C4-2B (cell line): ENCODE results near the gene ATAD3B.
"Not testable (repeated sequence)": the region's sequence is repeated elsewhere in the genome, so short reads cannot be mapped to it uniquely, and the experiment has no call there.

Experiments used
- H3K27ac ChIP-seq: fragments of 450-650 bp; 2 replicates; pipeline ENCODE4 v1.5.1; 2017
- ZFX ChIP-seq: fragments of 450-650 bp; IDR thresholded peaks from 2 replicates; pipeline ENCODE4 v1.6.1; 2017
- TF ChIP-seq, protein P1 (sequence below): fragments of 450-650 bp; conservative IDR thresholded peaks from 2 replicates; pipeline ENCODE4 v1.5.1; 2017; ENCODE audit warnings: mild to moderate bottlenecking

Gene ATAD3B

DNA sequence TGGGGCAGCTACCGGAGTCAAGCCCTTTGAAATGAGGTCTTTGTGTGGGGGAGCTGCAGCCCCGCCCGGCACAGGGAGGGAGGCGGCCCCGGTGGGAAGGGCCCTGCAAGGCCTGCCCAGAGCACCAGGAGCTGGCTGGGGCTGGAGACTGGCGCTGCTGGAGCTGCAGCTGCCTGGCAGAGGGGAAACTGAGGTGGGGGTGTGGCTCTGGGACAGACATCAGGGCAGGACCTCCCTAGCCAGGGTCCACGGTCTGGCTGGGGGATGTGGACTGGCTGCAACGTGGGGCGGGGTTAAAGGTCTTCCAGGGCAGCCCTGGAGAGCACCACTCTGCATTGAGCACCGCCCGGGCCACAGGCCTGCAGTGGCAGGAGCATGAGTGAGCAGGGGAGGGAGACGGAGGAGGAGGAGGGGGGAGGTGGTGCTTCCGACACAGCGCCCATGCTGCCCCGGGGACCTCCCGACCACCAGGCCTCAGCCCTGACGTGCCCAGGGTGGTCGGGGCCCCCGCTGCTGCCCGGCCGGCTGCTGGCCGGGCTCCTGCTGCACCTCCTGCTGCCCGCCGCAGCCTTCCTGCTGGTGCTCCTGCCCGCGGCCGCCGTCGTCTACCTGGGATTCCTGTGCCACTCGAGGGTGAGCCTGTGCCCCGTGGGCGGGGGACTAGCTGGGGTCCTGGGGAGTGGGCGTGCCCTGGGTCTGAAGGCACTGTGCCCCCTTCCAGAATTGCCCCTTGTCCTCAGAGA, 45.6 kb upstream of the ATAD3B start:
- TF ChIP-seq ZFX = no peak
- TF ChIP-seq, protein P1, sequence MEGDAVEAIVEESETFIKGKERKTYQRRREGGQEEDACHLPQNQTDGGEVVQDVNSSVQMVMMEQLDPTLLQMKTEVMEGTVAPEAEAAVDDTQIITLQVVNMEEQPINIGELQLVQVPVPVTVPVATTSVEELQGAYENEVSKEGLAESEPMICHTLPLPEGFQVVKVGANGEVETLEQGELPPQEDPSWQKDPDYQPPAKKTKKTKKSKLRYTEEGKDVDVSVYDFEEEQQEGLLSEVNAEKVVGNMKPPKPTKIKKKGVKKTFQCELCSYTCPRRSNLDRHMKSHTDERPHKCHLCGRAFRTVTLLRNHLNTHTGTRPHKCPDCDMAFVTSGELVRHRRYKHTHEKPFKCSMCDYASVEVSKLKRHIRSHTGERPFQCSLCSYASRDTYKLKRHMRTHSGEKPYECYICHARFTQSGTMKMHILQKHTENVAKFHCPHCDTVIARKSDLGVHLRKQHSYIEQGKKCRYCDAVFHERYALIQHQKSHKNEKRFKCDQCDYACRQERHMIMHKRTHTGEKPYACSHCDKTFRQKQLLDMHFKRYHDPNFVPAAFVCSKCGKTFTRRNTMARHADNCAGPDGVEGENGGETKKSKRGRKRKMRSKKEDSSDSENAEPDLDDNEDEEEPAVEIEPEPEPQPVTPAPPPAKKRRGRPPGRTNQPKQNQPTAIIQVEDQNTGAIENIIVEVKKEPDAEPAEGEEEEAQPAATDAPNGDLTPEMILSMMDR = no peak
- H3K27ac ChIP-seq = no peak overlapping the region

DNA sequence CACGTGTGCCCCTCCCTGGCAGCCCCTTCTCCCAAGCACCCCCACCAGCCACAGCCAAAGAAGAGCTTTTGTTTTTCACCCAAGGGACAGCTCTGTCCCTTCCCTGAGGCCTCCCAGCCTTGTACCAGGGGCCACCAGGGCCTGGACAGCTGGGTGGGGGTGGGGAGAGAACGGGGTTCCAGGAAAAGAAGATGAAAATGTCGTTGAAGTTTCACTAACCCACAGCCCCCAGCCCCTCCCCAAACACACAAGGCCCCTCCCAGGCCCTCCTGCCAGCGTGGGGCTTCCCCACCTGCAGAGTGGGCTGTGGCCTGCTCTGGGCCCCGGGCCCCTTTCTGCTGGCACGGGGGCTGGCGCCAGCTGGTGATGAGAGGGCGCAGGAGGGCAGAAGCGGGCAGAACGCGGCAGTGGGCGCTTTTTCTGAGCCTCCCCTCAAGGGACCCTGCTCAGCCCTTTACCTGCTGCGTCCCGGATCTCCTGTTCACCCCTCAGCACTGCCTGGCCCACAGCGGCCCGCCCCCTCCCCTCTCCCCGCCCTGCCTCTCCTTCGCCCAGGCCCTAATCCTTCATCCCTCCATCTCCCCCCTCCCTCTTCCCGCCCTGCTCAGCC, 45.0 kb upstream of the ATAD3B start:
- TF ChIP-seq, protein P1 = no peak
- TF ChIP-seq ZFX = no peak
- no peak overlapping the region for H3K27ac ChIP-seq

DNA sequence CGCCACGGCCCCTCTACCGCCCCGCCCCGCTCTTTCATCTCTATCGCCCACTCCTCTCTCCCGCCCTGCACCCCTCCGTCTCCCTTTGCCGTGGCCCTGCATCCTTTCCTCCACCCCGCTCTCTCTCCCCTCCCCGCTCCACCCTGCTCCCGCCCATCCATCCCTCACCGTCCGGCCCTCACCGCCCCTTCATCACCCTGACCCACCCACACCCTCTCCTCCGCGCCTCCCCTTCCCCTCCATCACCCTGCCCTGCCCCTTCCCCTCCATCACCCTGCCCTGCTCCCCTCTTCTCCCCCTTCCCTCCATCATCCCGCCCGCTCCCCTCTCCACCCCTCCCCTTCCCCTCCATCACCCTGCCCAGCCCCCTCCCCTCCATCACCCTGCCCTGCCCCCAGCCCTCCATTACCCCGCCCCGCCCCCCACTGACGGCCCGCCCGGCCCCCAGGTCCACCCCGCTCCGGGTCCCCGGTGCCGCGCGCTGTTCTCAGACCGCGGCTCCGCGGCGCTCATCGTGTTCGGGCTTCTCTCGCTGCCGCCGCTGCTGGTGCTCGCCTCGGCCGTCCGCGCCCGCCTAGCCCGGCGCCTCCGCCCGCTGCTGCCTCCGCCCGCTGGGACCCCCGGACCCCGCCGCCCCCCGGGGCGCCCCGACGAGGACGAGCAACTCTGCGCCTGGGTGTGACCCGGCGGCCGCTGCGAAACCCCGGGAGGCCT, 44.3 kb upstream of the ATAD3B start:
- no peak for TF ChIP-seq ZFX
- TF ChIP-seq, protein P1 = no peak
- no peak overlapping the region for H3K27ac ChIP-seq

DNA sequence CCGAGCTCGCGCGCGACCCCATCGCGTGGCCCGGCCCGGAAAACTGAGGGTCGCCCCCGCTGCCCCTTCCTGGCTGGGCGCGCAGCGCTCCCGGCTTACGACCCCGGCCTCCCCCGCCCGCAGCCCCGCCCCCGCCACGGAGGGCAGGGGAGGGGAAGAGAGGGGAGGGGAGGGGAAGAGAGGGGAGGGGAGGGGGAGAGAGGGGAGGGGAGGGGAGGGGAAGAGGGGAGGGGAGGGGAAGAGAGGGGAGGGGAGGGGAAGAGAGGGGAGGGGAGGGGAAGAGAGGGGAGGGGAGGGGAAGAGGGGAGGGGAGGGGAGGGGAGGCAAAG, 43.8 kb upstream of the ATAD3B start:
- H3K27ac ChIP-seq = no peak overlapping the region
- TF ChIP-seq ZFX = no peak
- TF ChIP-seq, protein P1 = no peak

DNA sequence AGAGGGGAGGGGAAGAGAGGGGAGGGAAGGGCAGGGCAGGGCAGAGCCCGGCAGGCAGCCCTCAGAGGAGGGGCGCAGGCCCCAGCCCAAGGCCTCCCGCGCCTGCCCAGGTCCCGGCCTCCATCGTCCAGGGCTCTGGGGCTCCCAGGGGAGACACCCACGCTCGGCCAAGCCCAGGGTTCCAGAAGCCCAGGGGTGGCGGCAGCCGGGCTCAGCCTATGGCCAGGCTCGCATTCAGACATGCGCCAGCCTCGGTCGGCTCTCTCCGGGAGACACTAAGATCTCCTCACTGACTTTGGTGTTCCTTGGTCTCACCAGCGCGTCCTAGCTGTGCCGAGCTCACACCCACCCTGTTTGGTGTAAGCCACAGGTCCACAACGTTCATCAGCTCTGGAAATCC, 43.4 kb upstream of the ATAD3B start:
- no peak overlapping the region for H3K27ac ChIP-seq
- no peak for TF ChIP-seq ZFX
- TF ChIP-seq, protein P1 = no peak

DNA sequence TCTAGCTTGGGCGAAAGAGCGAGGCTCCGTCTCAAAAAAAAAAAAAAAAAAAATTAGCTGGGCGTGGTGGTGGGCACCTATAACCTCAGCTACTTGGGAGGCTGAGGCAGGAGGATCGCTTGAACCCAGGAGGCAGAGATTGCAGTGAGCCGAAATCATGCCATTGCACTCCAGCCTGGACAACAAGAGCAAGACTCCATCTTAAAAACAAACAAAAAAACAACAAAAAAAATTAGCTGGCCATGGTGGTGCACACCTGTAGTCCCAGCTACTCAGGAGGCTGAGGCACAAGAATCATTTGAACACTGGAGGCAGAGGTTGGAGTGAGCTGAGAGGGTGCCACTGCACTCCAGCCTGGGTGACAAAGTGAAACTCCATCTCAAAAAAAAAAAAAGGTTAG, 42.6 kb upstream of the ATAD3B start:
- H3K27ac ChIP-seq = not testable (repeated sequence)

DNA sequence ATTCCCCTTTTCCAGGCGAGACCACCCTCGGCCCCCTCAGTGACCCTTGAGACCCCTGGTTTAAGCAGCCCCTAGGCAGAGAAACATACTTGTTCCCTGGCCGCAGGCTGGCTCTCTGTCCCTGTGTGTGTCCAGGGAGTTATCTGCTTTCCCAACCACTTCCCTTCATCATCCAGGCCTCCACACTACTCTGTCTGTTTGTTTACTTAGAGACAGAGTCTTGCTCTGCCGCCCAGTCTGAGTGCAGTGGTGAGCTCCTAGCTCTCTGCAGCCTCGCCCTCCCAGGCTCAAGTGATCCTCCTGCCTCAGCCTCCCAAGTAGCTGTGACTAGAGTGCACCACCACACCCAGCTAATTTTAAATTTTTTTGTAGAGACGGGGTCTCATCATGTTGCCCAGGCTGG, 41.9 kb upstream of the ATAD3B start:
- H3K27ac ChIP-seq = no peak overlapping the region
- TF ChIP-seq, protein P1 = no peak
- TF ChIP-seq ZFX = no peak
